Midbrain (tissue), 1 donor: ENCODE measurements around the gene GOLGA3.
"Not testable (repeated sequence)": the region's sequence is repeated elsewhere in the genome, so short reads cannot be mapped to it uniquely, and the experiment has no call there.

ENCODE experiments used
- DNase-seq: peaks from one replicate; lab custom pipeline; 2025; lab: John Stamatoyannopoulos, UW

The GOLGA3 gene

DNA sequence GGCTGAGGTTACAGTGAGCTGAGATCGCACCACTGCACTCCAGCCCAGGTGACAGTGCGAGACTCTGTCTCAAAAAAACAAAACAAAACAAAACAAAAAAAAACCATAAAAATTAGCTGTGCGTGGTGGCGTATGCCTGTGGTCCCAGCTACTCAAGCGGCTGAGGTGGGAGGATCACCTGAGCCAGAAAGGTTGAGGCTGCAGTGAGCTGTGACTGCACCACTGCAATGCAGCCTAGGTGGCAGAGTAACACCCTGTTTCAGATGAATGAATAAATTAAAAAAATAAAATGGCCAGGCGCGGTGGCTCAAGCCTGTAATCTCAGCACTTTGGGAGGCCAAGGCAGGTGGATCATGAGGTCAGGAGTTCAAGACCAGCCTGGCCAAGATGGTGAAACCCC is 75.0 kb downstream of the GOLGA3 start:
- DNase-seq = not testable (repeated sequence)

DNA sequence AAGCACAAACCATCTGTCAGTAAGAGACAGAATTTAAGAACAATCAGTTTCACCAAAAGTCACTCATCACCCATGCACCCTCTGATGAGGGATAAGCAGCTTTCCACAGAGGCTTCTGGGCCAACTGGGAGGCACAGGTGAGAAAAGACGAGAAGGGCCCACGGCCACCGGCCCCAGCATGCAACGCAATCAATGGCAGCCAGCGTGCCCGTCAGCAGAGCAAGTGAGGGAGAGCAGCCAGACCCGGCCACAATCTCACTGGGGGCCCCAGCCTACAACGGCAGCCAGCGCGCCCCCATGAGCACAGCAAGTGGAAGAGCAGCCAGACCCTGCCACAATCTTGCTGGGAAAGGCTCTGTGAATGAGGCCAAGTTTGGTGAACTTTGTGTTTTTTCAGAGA is 80.3 kb downstream of the GOLGA3 start:
- no peak for DNase-seq

- no peak for DNase-seq
Observed at GRCh38 chr12:132747896-132748295, 80.8 kb downstream of the GOLGA3 start.

DNA sequence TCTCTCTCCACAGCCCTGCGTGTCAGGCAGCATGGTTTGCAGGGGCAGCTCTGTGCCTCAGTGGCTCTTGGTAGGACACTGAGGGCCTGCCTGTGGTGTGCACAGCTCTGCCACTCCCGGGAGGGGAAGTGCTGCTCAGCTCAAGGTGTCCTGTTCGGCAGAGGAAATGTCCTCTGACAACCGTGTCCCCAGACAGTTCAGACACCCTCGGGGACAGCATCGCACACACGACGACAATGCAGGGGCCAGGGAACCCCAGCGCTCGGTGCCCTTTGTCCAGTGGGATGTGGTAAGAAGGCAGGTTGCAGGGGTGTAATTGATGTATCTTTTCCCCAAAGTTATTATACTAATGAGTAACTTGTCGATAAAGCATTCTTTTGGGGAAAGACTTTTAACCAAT is 81.3 kb downstream of the GOLGA3 start:
- no peak for DNase-seq

DNA sequence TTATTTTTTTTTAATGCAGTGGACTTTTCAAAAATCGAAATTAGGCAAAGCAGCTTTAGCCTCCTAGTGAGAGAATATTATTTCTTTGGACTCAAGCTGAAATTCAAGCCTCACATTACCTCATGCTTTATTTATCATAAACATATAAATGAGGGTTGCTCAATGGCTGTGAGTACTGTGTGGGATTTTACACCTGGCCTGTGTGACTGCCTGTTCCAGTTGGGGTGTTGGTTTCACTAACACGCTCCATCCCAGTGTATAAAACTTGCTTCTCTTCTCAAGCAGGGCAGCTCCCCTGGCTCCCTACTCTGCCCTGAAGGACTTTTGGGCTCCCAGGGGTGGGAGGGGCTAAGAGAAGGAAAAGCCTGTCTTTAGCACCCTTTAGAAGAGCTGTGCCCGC is 82.1 kb downstream of the GOLGA3 start:
- no peak for DNase-seq

DNA sequence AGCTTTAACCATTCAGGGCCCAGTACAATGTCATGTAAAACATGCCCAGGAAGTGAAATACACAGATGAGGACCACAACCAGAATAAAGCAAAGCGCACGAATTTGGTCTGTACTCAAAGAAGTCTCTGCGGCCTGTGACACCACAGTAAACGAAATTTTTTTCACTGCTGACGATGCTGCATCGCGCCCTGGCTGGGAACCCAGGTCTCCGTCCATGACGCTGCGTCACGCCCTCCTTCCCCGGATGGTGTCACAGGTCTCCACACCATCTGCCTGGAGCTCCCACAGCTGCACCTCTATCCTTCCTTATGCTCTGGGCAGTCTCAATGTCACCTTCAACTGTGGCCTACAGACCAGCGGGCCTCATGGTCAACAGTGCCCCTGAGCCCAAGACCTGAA is 84.8 kb downstream of the GOLGA3 start:
- DNase-seq = no peak

GRCh38 chr12:132741620-132742019 is 87.0 kb downstream of the GOLGA3 start:
- no peak for DNase-seq

DNA sequence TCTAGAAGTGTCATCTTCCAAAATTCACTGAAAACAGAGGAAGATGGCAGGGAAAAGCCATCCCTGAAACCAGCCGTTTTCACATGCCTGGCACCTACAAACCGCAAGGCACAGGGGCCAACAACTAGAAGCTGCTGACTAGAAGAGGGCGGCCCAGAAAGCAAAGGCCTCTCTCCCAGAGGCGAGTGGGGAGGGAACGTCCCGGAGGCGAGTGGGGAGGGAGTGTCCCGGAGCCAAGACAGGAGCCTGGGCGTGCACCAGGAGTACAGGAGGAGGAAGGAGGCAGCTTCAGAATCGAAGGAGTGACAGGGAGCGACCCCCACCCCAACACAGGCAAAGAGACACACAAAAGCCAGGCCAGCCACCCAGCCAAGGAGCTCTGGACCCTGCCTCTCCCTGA is 88.0 kb downstream of the GOLGA3 start:
- DNase-seq = no peak

DNA sequence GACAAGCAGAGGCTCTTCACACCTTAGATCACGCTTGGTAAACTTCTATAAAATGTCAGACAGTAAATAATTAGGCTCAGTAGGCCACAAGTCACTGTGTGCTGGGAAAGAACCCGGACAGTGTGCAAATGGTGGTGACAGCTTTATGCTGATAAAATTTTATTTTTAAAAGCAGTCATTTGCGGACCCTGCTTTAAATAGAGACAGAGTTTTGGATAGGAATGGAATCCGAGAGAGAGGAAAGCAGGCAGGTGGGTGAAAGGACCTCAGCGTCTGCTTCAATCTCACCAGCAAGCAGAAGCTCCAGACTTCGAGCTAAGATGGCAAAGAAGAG is 88.4 kb downstream of the GOLGA3 start:
- no peak for DNase-seq

- no peak for DNase-seq
Observed at GRCh38 chr12:132739600-132740312, 88.9 kb downstream of the GOLGA3 start.

- DNase-seq = no peak
Observed at GRCh38 chr12:132736913-132737312, 91.8 kb downstream of the GOLGA3 start.

- DNase-seq = no peak
Observed at GRCh38 chr12:132736378-132736777, 92.3 kb downstream of the GOLGA3 start.

DNA sequence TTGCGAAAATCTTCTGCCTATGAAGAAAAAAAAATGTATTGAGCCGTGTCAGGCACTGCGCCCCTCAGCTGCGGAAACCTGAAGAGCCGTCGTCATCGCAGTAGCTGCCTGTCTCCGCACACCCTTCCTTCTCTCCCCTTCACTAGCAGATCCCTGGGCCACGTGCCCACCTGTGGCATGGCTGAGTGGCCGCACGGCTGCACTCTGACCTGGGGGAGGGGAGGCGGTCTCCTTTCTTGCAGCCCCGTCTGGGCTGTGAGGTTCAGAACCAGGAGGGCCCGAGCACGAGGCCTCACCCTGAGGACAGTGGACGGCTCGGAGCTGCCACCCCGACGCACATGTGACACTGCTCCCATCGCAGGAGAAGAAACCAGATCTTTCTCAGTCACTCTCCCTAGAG is 93.2 kb downstream of the GOLGA3 start:
- DNase-seq = no peak

DNA sequence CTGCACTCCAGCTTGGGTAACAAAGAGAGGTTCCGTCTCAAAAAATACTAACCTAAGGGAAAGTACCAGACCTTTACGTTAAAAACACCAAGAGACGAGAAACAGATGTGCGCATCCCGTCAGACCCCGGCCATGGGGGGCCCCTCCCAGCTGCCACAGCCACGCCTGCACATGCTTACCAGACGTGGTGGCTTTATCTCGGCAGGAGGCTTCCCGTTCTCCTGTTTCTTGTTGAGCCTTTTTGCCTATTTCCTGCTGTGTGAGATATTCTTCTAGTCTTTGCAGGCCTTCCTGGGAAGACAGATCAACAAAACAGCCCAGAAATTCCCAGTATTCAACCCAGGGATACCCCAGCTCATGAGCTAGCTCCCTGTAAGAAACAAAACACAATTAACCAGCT is 94.5 kb downstream of the GOLGA3 start:
- no peak for DNase-seq

DNA sequence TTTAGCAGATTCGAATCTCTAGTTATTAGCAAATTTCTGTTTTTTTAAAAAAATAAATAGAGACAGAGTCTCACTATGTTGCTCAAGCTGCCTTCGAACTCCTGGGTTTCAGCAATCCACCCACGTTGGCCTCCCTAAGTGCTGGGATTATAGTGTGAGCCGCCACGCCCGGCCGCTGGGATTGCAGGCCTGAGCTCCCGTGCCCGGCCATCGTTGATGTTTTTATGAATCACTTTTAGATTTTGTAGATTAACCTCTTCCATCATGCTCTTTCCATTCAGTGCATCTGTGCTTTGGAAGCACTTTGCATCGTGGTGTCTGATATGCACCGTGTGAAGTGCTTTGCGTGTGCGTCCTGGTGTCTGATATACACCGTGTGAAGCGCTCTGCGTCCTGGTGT is 97.1 kb downstream of the GOLGA3 start:
- no peak for DNase-seq

- no peak for DNase-seq
Observed at GRCh38 chr12:132730353-132730752, 98.3 kb downstream of the GOLGA3 start.

DNA sequence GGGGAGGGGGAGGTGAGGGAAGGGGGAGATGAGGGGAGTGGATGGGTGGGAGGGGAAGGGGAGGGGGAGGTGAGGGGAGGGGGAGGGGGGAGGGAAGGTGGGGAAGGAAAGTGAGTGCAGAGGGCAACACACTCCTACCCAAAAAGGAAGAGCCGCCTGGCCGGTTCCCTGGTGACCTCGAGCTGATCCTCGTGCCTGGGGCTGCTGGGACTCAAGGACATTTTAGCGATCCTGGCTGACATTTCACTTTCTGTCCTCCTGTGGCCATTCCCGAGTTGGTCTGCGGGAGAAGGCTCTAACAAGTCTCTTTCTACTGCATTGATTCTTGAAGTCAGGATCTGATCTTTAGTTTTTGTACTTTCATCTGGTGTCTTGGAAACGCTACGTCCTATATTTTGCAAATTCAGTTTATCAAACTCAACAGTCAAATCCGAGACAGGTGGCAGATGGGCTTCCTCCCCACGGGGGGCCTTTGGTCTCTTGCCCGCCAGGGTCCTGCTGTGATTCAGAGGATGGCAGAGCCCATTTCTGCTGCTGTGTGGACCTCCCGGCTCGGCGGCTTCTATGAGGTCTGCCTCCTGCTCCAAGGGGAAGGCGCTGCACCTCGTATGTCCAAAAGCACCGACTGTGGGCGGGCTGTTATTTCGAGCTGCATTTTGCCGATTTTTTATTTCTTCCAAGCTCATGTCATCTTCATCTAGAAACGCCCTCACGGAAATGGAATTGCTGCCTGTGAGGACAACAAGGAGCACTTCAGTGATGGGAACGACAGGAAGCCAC is 98.9 kb downstream of the GOLGA3 start:
- DNase-seq = no peak

GRCh38 chr12:132728502-132728901 is 100.2 kb downstream of the GOLGA3 start:
- DNase-seq = no peak

- no peak for DNase-seq
Observed at GRCh38 chr12:132727091-132727794, 101.4 kb downstream of the GOLGA3 start.

DNA sequence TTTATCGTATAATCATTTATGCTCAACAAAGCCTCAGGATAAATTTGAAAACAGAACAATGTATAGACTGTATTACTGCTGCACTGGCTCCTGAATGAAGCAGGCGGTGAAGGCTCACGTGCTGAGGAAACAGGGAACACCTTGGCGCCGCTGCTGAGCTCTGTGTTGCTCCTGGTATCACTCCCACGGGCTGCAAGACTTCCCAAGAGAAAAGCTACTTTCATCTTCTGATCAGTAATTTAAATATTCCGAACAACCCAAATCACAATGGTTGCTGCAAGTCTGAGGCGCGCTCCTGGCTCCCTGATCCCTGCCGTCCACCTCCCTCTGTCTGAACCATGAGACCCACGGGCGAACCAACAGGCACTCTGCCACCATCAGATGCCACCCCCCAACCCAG is 102.3 kb downstream of the GOLGA3 start:
- no peak for DNase-seq

DNA sequence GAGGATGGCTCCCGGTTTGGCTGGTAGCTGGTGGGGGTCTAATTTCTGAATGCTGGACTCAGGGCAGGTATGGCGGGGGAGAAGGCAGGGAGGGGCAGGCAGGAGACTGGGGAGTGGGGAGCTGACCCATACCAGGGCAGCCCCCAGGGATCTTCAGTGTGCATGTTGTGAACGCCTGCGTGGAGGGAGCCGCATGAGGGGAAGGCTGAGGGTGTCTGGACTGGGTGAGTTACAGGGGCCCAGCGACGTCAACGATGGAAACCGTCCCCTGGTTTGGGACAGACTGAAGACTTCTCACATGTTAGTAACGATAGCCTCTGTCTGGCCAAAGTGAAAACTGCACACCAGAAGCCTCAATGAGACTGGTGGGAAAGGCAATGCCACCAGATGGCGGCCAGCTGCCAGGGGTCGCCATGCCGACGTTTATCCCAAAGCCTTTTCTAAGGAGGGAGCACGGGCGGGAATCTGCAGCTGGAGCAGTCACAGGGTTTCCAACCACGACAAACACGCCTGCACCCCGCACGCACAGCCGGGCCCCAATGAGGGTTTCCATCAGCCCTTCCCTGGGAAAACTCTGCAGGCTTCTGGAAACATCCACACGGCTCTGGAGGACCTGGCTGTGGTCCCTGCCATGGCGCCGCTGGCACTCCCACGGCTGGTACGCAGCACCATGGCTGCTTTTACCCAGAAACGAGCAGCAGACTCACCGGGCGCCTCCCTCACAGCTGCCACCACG is 104.0 kb downstream of the GOLGA3 start:
- no peak for DNase-seq

DNA sequence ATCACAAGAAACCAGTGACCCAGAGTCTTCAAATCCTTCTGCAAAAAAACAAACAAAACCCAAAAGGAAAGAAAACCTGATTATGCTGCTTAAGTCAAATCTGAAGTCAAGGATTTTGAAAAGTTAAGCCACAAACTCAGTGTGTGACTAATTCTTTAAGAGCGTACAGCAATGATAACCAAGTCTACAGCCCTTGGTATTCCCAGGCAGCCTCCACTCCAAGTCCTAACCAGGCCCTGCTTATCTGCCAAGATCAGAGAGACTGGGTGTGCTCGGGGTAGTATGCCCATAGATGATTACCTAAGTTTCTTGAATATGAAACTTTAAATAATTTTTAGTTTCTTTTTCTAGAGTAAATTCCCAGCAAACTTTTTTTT is 104.9 kb downstream of the GOLGA3 start:
- DNase-seq = no peak
